ENCODE measurements around the gene PUM2. TPM values are rescaled to one million over a fixed set of nuclear protein-coding genes. Genes with fewer than 3 reads are reported as not detected.

The PUM2 gene, protein sequence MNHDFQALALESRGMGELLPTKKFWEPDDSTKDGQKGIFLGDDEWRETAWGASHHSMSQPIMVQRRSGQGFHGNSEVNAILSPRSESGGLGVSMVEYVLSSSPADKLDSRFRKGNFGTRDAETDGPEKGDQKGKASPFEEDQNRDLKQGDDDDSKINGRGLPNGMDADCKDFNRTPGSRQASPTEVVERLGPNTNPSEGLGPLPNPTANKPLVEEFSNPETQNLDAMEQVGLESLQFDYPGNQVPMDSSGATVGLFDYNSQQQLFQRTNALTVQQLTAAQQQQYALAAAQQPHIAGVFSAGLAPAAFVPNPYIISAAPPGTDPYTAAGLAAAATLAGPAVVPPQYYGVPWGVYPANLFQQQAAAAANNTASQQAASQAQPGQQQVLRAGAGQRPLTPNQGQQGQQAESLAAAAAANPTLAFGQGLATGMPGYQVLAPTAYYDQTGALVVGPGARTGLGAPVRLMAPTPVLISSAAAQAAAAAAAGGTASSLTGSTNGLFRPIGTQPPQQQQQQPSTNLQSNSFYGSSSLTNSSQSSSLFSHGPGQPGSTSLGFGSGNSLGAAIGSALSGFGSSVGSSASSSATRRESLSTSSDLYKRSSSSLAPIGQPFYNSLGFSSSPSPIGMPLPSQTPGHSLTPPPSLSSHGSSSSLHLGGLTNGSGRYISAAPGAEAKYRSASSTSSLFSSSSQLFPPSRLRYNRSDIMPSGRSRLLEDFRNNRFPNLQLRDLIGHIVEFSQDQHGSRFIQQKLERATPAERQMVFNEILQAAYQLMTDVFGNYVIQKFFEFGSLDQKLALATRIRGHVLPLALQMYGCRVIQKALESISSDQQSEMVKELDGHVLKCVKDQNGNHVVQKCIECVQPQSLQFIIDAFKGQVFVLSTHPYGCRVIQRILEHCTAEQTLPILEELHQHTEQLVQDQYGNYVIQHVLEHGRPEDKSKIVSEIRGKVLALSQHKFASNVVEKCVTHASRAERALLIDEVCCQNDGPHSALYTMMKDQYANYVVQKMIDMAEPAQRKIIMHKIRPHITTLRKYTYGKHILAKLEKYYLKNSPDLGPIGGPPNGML
- total RNA-seq (100 to 1,000 TPM in 4 of 7 donors, 10 to 100 TPM in 3; 49.3 to 148 (median 106) TPM), polyA plus RNA-seq (10 to 100 TPM; 40.3 to 49.5 TPM)
- long read RNA-seq, donor 1, partial matches to known transcripts = 16 of 24 reads
- long read RNA-seq, donor 1, other reads (novel, unspliced or antisense) = 8 of 24 reads
- long read RNA-seq, donor 2, partial matches to known transcripts = 31 of 34 reads
- long read RNA-seq, donor 2, other reads (novel, unspliced or antisense) = 0 of 34 reads
- long read RNA-seq, donor 3, partial matches to known transcripts = 14 of 17 reads
- long read RNA-seq, donor 3, other reads (novel, unspliced or antisense) = 3 of 17 reads

- Histone ChIP-seq H3K9me3 (no peaks in the 10 kb centered on the region), H3K27ac (peak within 1 kb of the TSS; percentile 92), H3K4me3 (peak within 1 kb of the TSS; percentile 85), H3K36me3 (no peaks in the 10 kb centered on the region), H3K27me3 (no peaks in the 10 kb centered on the region), H3K4me1 (ENCODE audit: insufficient read depth) (peaks cover 14% of the 10 kb centered on the region)
- WGBS, 3 donors = 0 to 1% (median 0%) methylated on average over 39 to 65 of the region's 70 CpGs
- intact Hi-C loops (cut with DNase I) = no loop called here
- peak; percentile 92 to 97 (median 94) for DNase-seq
- TF ChIP-seq POLR2A (IDR thresholded peaks at IDR 0.05) (peak; percentile 80), EP300 (IDR thresholded peaks at IDR 0.05) (no peak)
- TF ChIP-seq, protein P1, sequence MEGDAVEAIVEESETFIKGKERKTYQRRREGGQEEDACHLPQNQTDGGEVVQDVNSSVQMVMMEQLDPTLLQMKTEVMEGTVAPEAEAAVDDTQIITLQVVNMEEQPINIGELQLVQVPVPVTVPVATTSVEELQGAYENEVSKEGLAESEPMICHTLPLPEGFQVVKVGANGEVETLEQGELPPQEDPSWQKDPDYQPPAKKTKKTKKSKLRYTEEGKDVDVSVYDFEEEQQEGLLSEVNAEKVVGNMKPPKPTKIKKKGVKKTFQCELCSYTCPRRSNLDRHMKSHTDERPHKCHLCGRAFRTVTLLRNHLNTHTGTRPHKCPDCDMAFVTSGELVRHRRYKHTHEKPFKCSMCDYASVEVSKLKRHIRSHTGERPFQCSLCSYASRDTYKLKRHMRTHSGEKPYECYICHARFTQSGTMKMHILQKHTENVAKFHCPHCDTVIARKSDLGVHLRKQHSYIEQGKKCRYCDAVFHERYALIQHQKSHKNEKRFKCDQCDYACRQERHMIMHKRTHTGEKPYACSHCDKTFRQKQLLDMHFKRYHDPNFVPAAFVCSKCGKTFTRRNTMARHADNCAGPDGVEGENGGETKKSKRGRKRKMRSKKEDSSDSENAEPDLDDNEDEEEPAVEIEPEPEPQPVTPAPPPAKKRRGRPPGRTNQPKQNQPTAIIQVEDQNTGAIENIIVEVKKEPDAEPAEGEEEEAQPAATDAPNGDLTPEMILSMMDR (IDR thresholded peaks at IDR 0.05) = peak in 2 of 3 donors; percentile 26 to 41
These were observed at the start of gene PUM2 for GRCh38 chr2:20350753-20351554. TSS of gene PUM2 (minus strand) at chr2:20350844. CDS start at chr2:20327360, 23,484 bp downstream.

DNA sequence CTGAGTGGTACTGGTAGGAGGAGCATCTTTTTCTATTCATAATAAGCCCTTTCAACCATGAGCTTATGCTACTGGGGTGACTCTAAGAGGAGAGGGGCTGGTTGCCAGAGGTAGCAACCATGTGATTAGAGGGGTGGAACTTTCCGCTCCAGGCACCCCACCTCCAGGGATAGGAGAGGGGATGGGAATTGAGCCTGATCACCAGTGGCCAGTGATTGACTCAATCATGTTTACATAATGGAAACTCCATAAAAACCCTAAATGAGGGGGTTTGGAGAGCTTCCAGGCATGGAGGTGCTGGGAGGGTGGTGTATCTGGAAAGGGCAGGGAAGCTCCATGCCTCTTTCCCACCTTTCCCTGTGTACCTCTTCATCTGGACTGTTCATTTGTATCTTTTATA is 49.7 kb upstream of the PUM2 start:
- TF ChIP-seq EP300 (IDR thresholded peaks at IDR 0.05) = no peak
- TF ChIP-seq, protein P1 (IDR thresholded peaks at IDR 0.05) = no peak
- no peak for TF ChIP-seq POLR2A (IDR thresholded peaks at IDR 0.05)
- intact Hi-C loops (cut with DNase I) = no loop called here
- no peak for DNase-seq

DNA sequence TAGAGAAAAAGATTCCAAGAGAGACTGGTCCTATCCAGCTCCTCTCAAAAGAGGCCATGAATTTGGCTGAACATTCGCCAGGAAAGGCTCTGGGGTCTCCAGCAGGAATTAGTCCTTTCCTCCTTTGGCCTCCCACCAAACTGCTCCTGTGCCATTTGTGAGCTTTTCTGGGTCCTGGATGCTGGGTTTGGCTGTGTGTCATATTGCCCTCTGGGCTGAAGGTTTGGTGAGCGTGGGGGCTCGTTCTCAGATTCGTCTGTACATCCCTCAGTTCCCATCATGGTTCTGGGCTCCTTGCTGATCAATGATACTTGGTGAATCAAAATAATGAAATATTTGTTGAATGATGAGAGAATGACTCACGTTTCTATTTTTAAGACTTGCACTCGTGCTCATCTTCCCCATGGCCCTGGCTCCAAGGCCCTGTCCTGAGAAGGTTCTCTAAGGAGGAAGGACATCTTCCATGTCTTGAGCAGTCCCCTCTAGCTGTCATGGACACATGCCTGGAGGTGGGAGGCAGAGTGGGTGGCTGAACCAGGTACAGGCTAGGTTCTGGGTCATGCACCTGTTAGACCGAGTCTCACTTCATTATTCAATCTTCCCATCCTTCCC is 48.4 kb upstream of the PUM2 start:
- Histone ChIP-seq H3K27me3 (no peaks in the 10 kb centered on the region), H3K9me3 (no peaks in the 10 kb centered on the region), H3K36me3 (no peaks in the 10 kb centered on the region), H3K4me3 (no peak overlapping the region), H3K4me1 (ENCODE audit: insufficient read depth) (no peaks in the 10 kb centered on the region), H3K27ac (no peak overlapping the region)
- no peak for TF ChIP-seq POLR2A (IDR thresholded peaks at IDR 0.05)
- TF ChIP-seq EP300 (IDR thresholded peaks at IDR 0.05) = no peak
- TF ChIP-seq, protein P1 (IDR thresholded peaks at IDR 0.05) = no peak
- intact Hi-C loops (cut with DNase I) = no loop called here
- 66 to 68% (median 67%) methylated on average over 7 of the region's 7 CpGs for WGBS, 3 donors
- DNase-seq = no peak

More for the DNA sequence above, 49.7 kb upstream of the PUM2 start:
- Histone ChIP-seq H3K4me3 (no peak overlapping the region), H3K9me3 (no peaks in the 10 kb centered on the region), H3K27ac (no peak overlapping the region), H3K36me3 (no peaks in the 10 kb centered on the region), H3K27me3 (no peaks in the 10 kb centered on the region), H3K4me1 (ENCODE audit: insufficient read depth) (no peaks in the 10 kb centered on the region)
- WGBS, 3 donors = 83 to 100% (median 95%) methylated on average over 1 of the region's 1 CpG
